Right lobe of liver (tissue), 6 donors: ENCODE measurements around the gene HLA-C. TPM values are rescaled to one million over a fixed set of nuclear protein-coding genes. Genes with fewer than 3 reads are reported as not detected.

ENCODE experiments used
- ATAC-seq, 4 donors: fragments of 200-7000 bp; cut with Tn5 transposase; one replicate each; pipeline ENCODE4 v1.9.1; 2020; ENCODE audit warnings: mild to moderate bottlenecking in 4 of 4, moderate library complexity in 4 of 4
- DNase-seq, 3 donors: peaks; one replicate each; pipeline ENCODE4 v3.0.0-alpha.2; 2020
- H3K27ac ChIP-seq, 3 donors: fragments of 200-600 bp; one replicate each; pipeline ENCODE4 v1.8.0; 2022
- H3K27me3 ChIP-seq, 2 donors: fragments of 200-600 bp; one replicate each; pipeline ENCODE4 v1.8.0; 2022
- H3K36me3 ChIP-seq, 4 donors: fragments of 200-600 bp; sonication (generic) in 1 of 4; one replicate each; pipeline versions ENCODE4 v1.5.1 to v1.8.0; 2017 to 2022; ENCODE audit warnings: control low read depth in 1 of 4
- H3K4me1 ChIP-seq, 4 donors: fragments of 200-600 bp; sonication (generic) in 1 of 4; one replicate each; pipeline versions ENCODE4 v1.5.1 to v1.8.0; 2017 to 2022; ENCODE audit warnings: control low read depth in 1 of 4
- H3K4me3 ChIP-seq, 3 donors: fragments of 200-600 bp; one replicate each; pipeline ENCODE4 v1.8.0; 2022
- H3K9me3 ChIP-seq, 4 donors: fragments of 200-600 bp; sonication (generic) in 1 of 4; one replicate each; pipeline versions ENCODE4 v1.5.1 to v1.8.0; 2017 to 2022; ENCODE audit warnings: control low read depth in 1 of 4
- CTCF ChIP-seq, 4 donors: fragments of 200-600 bp in 3 of 4; fragments of 450-650 bp in 1 of 4; IDR thresholded peaks; one replicate each; pipeline versions ENCODE4 v1.5.1 to v1.8.0; 2016 to 2022; ENCODE audit warnings: antibody characterized with exemption in 4 of 4, mild to moderate bottlenecking in 2 of 4
- POLR2A ChIP-seq: fragments of 450-650 bp; IDR thresholded peaks from one replicate; pipeline ENCODE4 v1.6.1; 2017; ENCODE audit warnings: antibody characterized with exemption, mild to moderate bottlenecking
- WGBS: methylation state at CpG from one replicate; pipeline ENCODE4 v1.1.6; 2018; ENCODE audit warnings: low coverage, low lambda C conversion rate; ENCODE audit not compliant: insufficient coverage; ENCODE audit errors: missing lambda C conversion rate; 5-methylcytosine and 5-hydroxymethylcytosine counted together
- intact Hi-C, 2 donors: fragments of 100-400 bp; cut with DNase I; formaldehyde crosslinking; loops; one replicate each; pipeline versions ENCODE4 v1.11.2 to v1.14.1; 2022
- small RNA-seq, 2 experiments: library from RNA; depleted of rRNA; stranded (forward); fragments of <200 nt; gene quantifications; one replicate each; pipeline ENCODE3, GENCODE V24; 2016
- total RNA-seq, 6 experiments: library from RNA; depleted of rRNA in 2 of 6; stranded (reverse); fragments of >200 nt in 2 of 6; fragmentation: NEBNext Ultra II Directional in 3 of 6; extraction: Animal tissue kit (Norgen Biotek cat#: 25700) in 3 of 6; gene quantifications; one replicate each; pipeline versions ENCODE4 v1.1.0 to v1.2.4, GENCODE V29; 2016 to 2023
- donor health status: DM: no; HTN: yes; CAD: no.
- donor health status: DM: no; HTN: no; CAD: no.
- donor health status: DM: no; HTN: no; CAD: no.
- donor health status: DM: no; HTN: yes; CAD: no.
- donor health status: DM: no; HTN: yes; CAD: no.

Gene HLA-C
- total RNA-seq, 6 experiments from 2014 or later, result 245 to 565 (median 439) TPM

- Histone ChIP-seq H3K27me3 (no peaks in the 10 kb centered on the region), H3K36me3 (no peaks in the 10 kb centered on the region), H3K4me3 (no peak overlapping the region), H3K4me1 (no peaks in the 10 kb centered on the region), H3K9me3 (no peaks in the 10 kb centered on the region), H3K27ac (no peak overlapping the region)
- no peak for DNase-seq
- 54% methylated on average over 4 of the region's 6 CpGs for WGBS
- no peak for TF ChIP-seq CTCF (IDR thresholded peaks at IDR 0.05)
- no peak for TF ChIP-seq POLR2A
- intact Hi-C loops, result no loop called here
- no peak for ATAC-seq
Measured at GRCh38 chr6:31228476-31228875, 43.4 kb downstream of the HLA-C start.

GRCh38 chr6:31227143-31227542 is 44.7 kb downstream of the HLA-C start:
- ATAC-seq (no peak), DNase-seq (no peak)
- 68% methylated on average over 2 of the region's 7 CpGs for WGBS
- H3K36me3 ChIP-seq, result no peaks in the 10 kb centered on the region
- no peaks in the 10 kb centered on the region for H3K9me3 ChIP-seq
- H3K4me1 ChIP-seq, result no peaks in the 10 kb centered on the region
- no peak for TF ChIP-seq CTCF (IDR thresholded peaks at IDR 0.05)
- H3K4me3 ChIP-seq, result no peak overlapping the region
- intact Hi-C loops, result no loop called here
- no peak overlapping the region for H3K27ac ChIP-seq
- H3K27me3 ChIP-seq, result no peaks in the 10 kb centered on the region

GRCh38 chr6:31225735-31226134 is 46.2 kb downstream of the HLA-C start:
- ATAC-seq (no peak), DNase-seq (no peak)
- Histone ChIP-seq H3K4me3 (no peak overlapping the region), H3K4me1 (no peaks in the 10 kb centered on the region), H3K9me3 (no peaks in the 10 kb centered on the region), H3K36me3 (no peaks in the 10 kb centered on the region), H3K27ac (no peak overlapping the region), H3K27me3 (no peaks in the 10 kb centered on the region)
- intact Hi-C loops, result no loop called here
- 64% methylated on average over 5 of the region's 7 CpGs for WGBS
- no peak for TF ChIP-seq CTCF (IDR thresholded peaks at IDR 0.05)
- no peak for TF ChIP-seq POLR2A

- no peaks in the 10 kb centered on the region for H3K9me3 ChIP-seq
- intact Hi-C loops, result no loop called here
Measured at GRCh38 chr6:31222496-31222895, 49.4 kb downstream of the HLA-C start.

More at GRCh38 chr6:31222496-31222895, 49.4 kb downstream of the HLA-C start:
- Histone ChIP-seq H3K27me3 (no peaks in the 10 kb centered on the region), H3K36me3 (no peaks in the 10 kb centered on the region), H3K4me1 (no peaks in the 10 kb centered on the region), H3K4me3 (no peak overlapping the region), H3K27ac (no peak overlapping the region)
- TF ChIP-seq CTCF (IDR thresholded peaks at IDR 0.05), result no peak
- no peak for TF ChIP-seq POLR2A
- DNase-seq, result no peak
- no peak for ATAC-seq

Small RNA genes lying within 50 kb of the gene (small RNA-seq; reads per million reads assigned to genes)
- 0 reads per million in 2 experiments for gene AL662844.1

Other genes with a start within 250 kb of the HLA-C start
- not detected for gene C6orf15, start 159.5 kb downstream of the HLA-C start, total RNA-seq
- under 1 TPM in 2 of 6 experiments, not detected in 4; 0.07 to 0.42 TPM for gene PSORS1C1, start 157.3 kb downstream of the HLA-C start, total RNA-seq
- not detected for gene CDSN, start 151.6 kb downstream of the HLA-C start, total RNA-seq
- gene PSORS1C2, start 133.0 kb downstream of the HLA-C start, total RNA-seq, result not detected
- 1 to 10 TPM; 6.0 to 9.1 (median 8.0) TPM for gene CCHCR1, start 114.3 kb downstream of the HLA-C start, total RNA-seq
- 1 to 10 TPM in 4 of 6 experiments, under 1 TPM in 2; 0.42 to 4.4 (median 1.3) TPM for gene TCF19, start 113.5 kb downstream of the HLA-C start, total RNA-seq
- gene POU5F1, start 101.4 kb downstream of the HLA-C start, total RNA-seq, result 1 to 10 TPM in 5 of 6 experiments, under 1 TPM in 1; 0.71 to 3.8 (median 2.6) TPM
- gene HLA-B, start 85.1 kb upstream of the HLA-C start, total RNA-seq, result 1,000 to 10,000 TPM in 1 of 6 experiments, 100 to 1,000 TPM in 5; 232 to 1,122 (median 585) TPM
- gene MICA, start 131.5 kb upstream of the HLA-C start, total RNA-seq, result 10 to 100 TPM in 1 of 6 experiments, 1 to 10 TPM in 5; 2.5 to 10.9 (median 6.1) TPM
- 1 to 10 TPM in 4 of 6 experiments, under 1 TPM in 2; 0.48 to 2.0 (median 1.2) TPM for gene MICB, start 226.1 kb upstream of the HLA-C start, total RNA-seq